Activated naive CD4-positive, alpha-beta T cell treated with anti-CD3 and anti-CD28 coated beads, Interleukin-2, amount 50 U/mL, for 24 hours (primary cell): Measurements from ENCODE around the gene KLHL2.

Source experiments
- H3K27ac Mint-ChIP-seq: one replicate; pipeline ENCODE4 v1.8.0; 2021; ENCODE audit warnings: mild to moderate bottlenecking, mixed read lengths
- H3K27me3 Mint-ChIP-seq: one replicate; pipeline ENCODE4 v1.8.0; 2021; ENCODE audit warnings: mixed read lengths
- H3K36me3 Mint-ChIP-seq: one replicate; pipeline ENCODE4 v1.8.0; 2021; ENCODE audit warnings: mixed read lengths
- H3K4me1 Mint-ChIP-seq: one replicate; pipeline ENCODE4 v1.8.0; 2021; ENCODE audit warnings: mixed read lengths
- H3K4me3 Mint-ChIP-seq: one replicate; pipeline ENCODE4 v1.8.0; 2021; ENCODE audit warnings: mild to moderate bottlenecking, mixed read lengths
- H3K9me3 Mint-ChIP-seq: one replicate; pipeline ENCODE4 v1.8.0; 2021; ENCODE audit warnings: mixed read lengths

KLHL2 gene

GRCh38 chr4:165345666-165346417 lies 138.5 kb downstream of the KLHL2 start:
- no peak overlapping the region for H3K27ac Mint-ChIP-seq
- peaks cover 2% of the 10 kb centered on the region for H3K36me3 Mint-ChIP-seq
- no peaks in the 10 kb centered on the region for H3K27me3 Mint-ChIP-seq

GRCh38 chr4:165347647-165348569 lies 140.5 kb downstream of the KLHL2 start:
- H3K27me3 Mint-ChIP-seq: peaks cover 1% of the 10 kb centered on the region
- H3K4me3 Mint-ChIP-seq: no peak overlapping the region
- peaks cover 2% of the 10 kb centered on the region for H3K36me3 Mint-ChIP-seq
- H3K4me1 Mint-ChIP-seq: no peaks in the 10 kb centered on the region
- H3K27ac Mint-ChIP-seq: no peak overlapping the region
- no peaks in the 10 kb centered on the region for H3K9me3 Mint-ChIP-seq

More at GRCh38 chr4:165345666-165346417, 138.5 kb downstream of the KLHL2 start:
- no peaks in the 10 kb centered on the region for H3K9me3 Mint-ChIP-seq
- H3K4me3 Mint-ChIP-seq: no peak overlapping the region
- H3K4me1 Mint-ChIP-seq: no peaks in the 10 kb centered on the region

- H3K27me3 Mint-ChIP-seq: peaks cover 1% of the 10 kb centered on the region
- no peaks in the 10 kb centered on the region for H3K36me3 Mint-ChIP-seq
- H3K27ac Mint-ChIP-seq: no peak overlapping the region
- H3K9me3 Mint-ChIP-seq: no peaks in the 10 kb centered on the region
- no peak overlapping the region for H3K4me3 Mint-ChIP-seq
- H3K4me1 Mint-ChIP-seq: no peaks in the 10 kb centered on the region
These were observed 144.2 kb downstream of the KLHL2 start for GRCh38 chr4:165351359-165352130.

DNA sequence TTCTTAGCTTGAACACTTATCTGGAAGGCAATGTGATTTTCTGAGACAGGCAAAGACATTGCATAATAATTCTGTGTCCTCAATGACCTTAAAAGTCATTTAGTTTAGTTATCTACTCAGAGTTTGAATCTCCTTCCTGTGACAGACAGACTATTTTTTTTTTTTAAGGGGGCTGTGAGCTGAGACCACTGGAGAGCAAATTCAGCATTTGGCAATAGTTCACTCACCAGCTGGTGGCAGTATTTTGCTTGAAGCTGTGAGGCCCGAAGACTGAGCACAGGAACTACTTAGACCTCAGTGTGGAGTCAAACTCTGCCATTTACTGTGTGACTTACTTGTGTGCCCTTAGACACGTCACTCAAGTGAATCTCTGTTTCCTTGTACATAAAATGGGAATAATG lies 148.5 kb downstream of the KLHL2 start:
- Mint-ChIP-seq H3K4me1 (no peaks in the 10 kb centered on the region), H3K27ac (no peak overlapping the region), H3K4me3 (no peak overlapping the region), H3K27me3 (peaks cover 5% of the 10 kb centered on the region), H3K9me3 (no peaks in the 10 kb centered on the region), H3K36me3 (no peaks in the 10 kb centered on the region)

GRCh38 chr4:165359506-165359905 lies 152.1 kb downstream of the KLHL2 start:
- no peaks in the 10 kb centered on the region for H3K36me3 Mint-ChIP-seq
- peaks cover 12% of the 10 kb centered on the region for H3K27me3 Mint-ChIP-seq
- no peaks in the 10 kb centered on the region for H3K4me1 Mint-ChIP-seq
- H3K9me3 Mint-ChIP-seq: no peaks in the 10 kb centered on the region
- H3K27ac Mint-ChIP-seq: no peak overlapping the region
- H3K4me3 Mint-ChIP-seq: no peak overlapping the region

DNA sequence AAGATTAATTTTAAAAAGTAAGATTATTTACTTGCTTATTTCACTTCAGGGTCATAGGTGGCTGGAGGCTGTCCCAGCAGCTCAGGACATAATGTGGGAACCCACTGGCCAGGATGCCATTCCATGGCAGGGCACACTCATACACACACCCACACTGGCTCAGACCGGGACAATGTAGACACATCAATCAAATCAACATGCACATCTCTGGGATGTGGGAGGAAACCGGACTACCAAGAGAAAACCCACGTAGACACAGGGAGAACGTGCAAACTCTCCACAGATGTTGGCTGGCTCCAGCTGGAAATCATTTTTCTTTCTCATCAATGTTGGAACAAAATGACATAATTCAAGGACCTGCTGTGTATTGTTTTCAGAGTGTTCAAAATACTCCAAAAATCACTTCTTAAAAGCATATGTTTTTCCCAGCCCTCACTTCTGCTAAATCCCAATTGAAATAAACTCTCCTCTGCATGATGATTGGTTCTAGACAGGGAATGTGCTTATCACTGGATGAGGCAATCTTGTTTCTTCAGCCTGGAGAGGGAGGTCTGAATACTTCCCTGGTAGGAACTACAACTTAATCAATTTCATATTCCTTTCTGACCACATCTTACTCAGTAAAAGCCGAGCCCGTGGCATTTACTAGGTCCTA lies 152.8 kb downstream of the KLHL2 start:
- no peaks in the 10 kb centered on the region for H3K36me3 Mint-ChIP-seq

GRCh38 chr4:165360985-165361670 lies 153.8 kb downstream of the KLHL2 start:
- Mint-ChIP-seq H3K27ac (no peak overlapping the region), H3K27me3 (peaks cover 12% of the 10 kb centered on the region), H3K4me1 (no peaks in the 10 kb centered on the region), H3K36me3 (no peaks in the 10 kb centered on the region), H3K4me3 (no peak overlapping the region), H3K9me3 (no peaks in the 10 kb centered on the region)

More for the DNA sequence above, 152.8 kb downstream of the KLHL2 start:
- H3K4me3 Mint-ChIP-seq: no peak overlapping the region
- no peaks in the 10 kb centered on the region for H3K4me1 Mint-ChIP-seq
- H3K9me3 Mint-ChIP-seq: no peaks in the 10 kb centered on the region
- H3K27ac Mint-ChIP-seq: no peak overlapping the region
- peaks cover 12% of the 10 kb centered on the region for H3K27me3 Mint-ChIP-seq

DNA sequence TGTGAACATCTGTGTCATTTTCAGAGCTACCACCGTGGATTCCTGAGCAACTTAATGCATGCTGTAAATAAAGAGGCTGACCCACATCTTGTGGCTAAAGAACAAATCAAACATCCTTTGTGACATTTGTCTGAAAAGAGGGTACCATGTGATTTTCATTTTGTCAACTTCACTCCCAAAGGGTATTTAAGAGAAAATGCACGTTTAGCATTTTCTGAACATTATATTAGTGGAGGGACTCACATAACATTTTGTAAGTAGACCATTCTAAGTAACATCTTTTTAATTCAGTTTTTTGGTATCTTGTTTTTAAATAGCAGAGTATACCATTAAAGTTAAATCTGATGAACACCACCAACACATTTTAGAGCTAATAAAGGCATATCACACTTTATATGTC lies 154.4 kb downstream of the KLHL2 start:
- Mint-ChIP-seq H3K27ac (no peak overlapping the region), H3K9me3 (no peaks in the 10 kb centered on the region), H3K36me3 (no peaks in the 10 kb centered on the region), H3K4me1 (no peaks in the 10 kb centered on the region), H3K27me3 (peaks cover 12% of the 10 kb centered on the region), H3K4me3 (no peak overlapping the region)

GRCh38 chr4:165364452-165365080 lies 157.2 kb downstream of the KLHL2 start:
- no peaks in the 10 kb centered on the region for H3K36me3 Mint-ChIP-seq
- no peaks in the 10 kb centered on the region for H3K4me1 Mint-ChIP-seq
- H3K4me3 Mint-ChIP-seq: no peak overlapping the region
- H3K9me3 Mint-ChIP-seq: no peaks in the 10 kb centered on the region
- H3K27ac Mint-ChIP-seq: no peak overlapping the region
- peaks cover 11% of the 10 kb centered on the region for H3K27me3 Mint-ChIP-seq

DNA sequence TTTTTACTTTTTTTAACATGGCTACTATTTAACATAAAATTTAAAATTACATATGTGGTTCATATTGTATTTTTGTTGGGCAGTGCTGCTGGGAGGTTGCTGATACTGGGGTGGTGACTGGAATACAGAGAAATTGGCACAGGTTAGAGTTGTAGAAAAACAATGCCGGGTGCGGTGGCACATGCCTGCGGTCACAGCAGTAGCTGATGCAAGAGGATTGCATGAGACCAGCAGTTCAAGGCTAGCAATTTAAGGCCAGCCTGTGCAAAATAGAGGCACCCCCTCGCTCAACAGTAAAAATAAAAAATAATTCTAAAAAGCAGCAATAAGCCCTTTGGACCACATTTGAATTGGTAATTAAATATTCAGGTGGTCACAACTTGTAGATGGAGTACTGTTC lies 159.7 kb downstream of the KLHL2 start:
- H3K9me3 Mint-ChIP-seq: no peaks in the 10 kb centered on the region
- H3K27ac Mint-ChIP-seq: no peak overlapping the region
- no peaks in the 10 kb centered on the region for H3K36me3 Mint-ChIP-seq
- H3K4me1 Mint-ChIP-seq: no peaks in the 10 kb centered on the region
- no peak overlapping the region for H3K4me3 Mint-ChIP-seq
- H3K27me3 Mint-ChIP-seq: peaks cover 2% of the 10 kb centered on the region

DNA sequence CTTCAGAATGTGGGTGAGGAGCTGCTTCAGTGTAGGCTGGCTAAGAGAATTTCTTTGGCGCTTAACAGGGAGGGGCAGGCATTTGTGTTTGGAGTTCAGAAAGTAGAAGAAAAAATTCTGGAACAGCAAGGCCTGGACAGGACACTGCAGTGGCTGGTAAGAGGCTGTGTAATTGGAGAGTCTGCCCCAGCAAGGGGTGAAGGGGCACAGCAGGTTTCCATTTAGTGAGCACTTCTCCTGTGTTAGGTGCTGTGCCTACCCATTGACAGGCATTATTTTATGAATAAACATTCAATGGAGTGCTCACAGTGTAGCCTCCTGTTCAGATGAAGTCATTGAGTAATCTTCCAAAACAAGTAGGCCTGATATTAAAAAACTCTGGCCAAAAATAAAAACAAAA lies 160.8 kb downstream of the KLHL2 start:
- no peak overlapping the region for H3K4me3 Mint-ChIP-seq
- H3K4me1 Mint-ChIP-seq: no peaks in the 10 kb centered on the region
- H3K27me3 Mint-ChIP-seq: no peaks in the 10 kb centered on the region
- no peak overlapping the region for H3K27ac Mint-ChIP-seq
- no peaks in the 10 kb centered on the region for H3K36me3 Mint-ChIP-seq
- H3K9me3 Mint-ChIP-seq: no peaks in the 10 kb centered on the region

DNA sequence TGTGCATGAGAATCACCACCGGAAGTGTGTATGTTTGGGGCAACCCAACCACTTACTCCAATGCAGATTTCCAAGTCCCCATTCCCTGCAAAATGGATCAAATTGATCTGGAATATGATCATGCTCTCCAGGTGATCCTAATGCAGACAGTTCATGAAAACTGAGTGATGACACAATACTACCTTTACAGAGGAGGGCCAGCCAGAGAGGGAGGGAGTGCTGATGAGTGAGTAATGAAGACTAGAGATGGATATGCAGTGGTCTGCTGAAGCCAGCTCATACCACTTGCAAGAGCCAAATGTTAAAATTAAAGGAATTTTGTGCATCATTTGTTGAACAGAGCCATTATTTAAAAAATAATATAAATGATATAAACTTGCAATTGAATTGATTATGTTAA lies 161.2 kb downstream of the KLHL2 start:
- H3K27me3 Mint-ChIP-seq: no peaks in the 10 kb centered on the region
- peak overlapping the region; percentile 56 for H3K27ac Mint-ChIP-seq
- no peaks in the 10 kb centered on the region for H3K9me3 Mint-ChIP-seq
- no peaks in the 10 kb centered on the region for H3K36me3 Mint-ChIP-seq
- no peak overlapping the region for H3K4me3 Mint-ChIP-seq
- H3K4me1 Mint-ChIP-seq: no peaks in the 10 kb centered on the region

DNA sequence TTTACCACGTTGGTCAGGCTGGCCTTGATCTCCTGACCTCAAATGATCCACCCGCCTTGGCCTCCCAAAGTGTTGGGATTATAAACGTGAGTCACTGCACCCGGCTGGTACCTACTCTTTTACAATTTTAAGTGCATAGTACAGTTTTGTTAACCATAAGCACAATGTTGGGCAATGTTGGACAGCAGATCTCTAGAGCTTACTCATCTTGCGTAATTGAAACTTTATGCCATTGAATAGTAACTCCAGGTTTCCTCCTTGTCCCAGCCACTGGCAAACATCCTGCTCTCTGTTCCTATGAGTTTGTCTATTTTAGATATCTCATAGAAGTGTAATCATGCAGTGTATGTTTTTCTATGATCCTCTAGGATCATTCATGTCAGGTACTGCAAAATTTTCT lies 162.2 kb downstream of the KLHL2 start:
- Mint-ChIP-seq H3K27me3 (no peaks in the 10 kb centered on the region), H3K4me1 (no peaks in the 10 kb centered on the region), H3K4me3 (no peak overlapping the region), H3K27ac (no peak overlapping the region), H3K9me3 (no peaks in the 10 kb centered on the region), H3K36me3 (no peaks in the 10 kb centered on the region)

GRCh38 chr4:165370530-165370929 lies 163.2 kb downstream of the KLHL2 start:
- Mint-ChIP-seq H3K27ac (no peak overlapping the region), H3K9me3 (no peaks in the 10 kb centered on the region), H3K27me3 (peaks cover 4% of the 10 kb centered on the region), H3K4me1 (peaks cover 2% of the 10 kb centered on the region), H3K4me3 (no peak overlapping the region), H3K36me3 (peaks cover 1% of the 10 kb centered on the region)
